GM23338 (cell line): Measurements from ENCODE around the gene CLCNKA. TPM values are rescaled to one million over a fixed set of nuclear protein-coding genes. Genes with fewer than 3 reads are reported as not detected.

ENCODE experiments used
- ATAC-seq: fragments of 200-7000 bp; cut with Tn5 transposase; 3 replicates; pipeline ENCODE4 v1.9.1; 2020
- DNase-seq: peaks from one replicate; pipeline ENCODE4 v3.0.0-alpha.2; 2015; ENCODE audit warnings: low spot score
- H2AFZ ChIP-seq: fragments of 200-600 bp; sonication (generic); 2 replicates; pipeline ENCODE4 v1.8.0; 2016; ENCODE audit warnings: antibody characterized with exemption, mild to moderate bottlenecking, moderate library complexity
- H3F3A ChIP-seq: fragments of 200-600 bp; sonication (generic); replicated peaks from 2 replicates; pipeline ENCODE4 v1.8.0; 2017; ENCODE audit warnings: antibody characterized with exemption, mixed run types, low read depth
- H3K27ac ChIP-seq: fragments of 200-600 bp; sonication (generic); 2 replicates; pipeline ENCODE4 v1.6.1; 2016; ENCODE audit warnings: low read depth
- H3K27me3 ChIP-seq: fragments of 200-600 bp; sonication (generic); 2 replicates; pipeline ENCODE4 v1.8.0; 2016; ENCODE audit warnings: mild to moderate bottlenecking, mixed run types, moderate library complexity; ENCODE audit not compliant: insufficient read depth
- H3K36me3 ChIP-seq: fragments of 200-600 bp; sonication (generic); 2 replicates; pipeline ENCODE4 v1.8.0; 2016; ENCODE audit warnings: mild to moderate bottlenecking; ENCODE audit not compliant: insufficient read depth
- H3K4me1 ChIP-seq: fragments of 200-600 bp; sonication (generic); 2 replicates; pipeline ENCODE4 v1.8.0; 2016; ENCODE audit warnings: mild to moderate bottlenecking, moderate library complexity; ENCODE audit not compliant: insufficient read depth
- H3K4me2 ChIP-seq: fragments of 200-600 bp; sonication (generic); 2 replicates; pipeline ENCODE4 v1.7.1; 2017; ENCODE audit warnings: mixed run types
- H3K4me3 ChIP-seq: fragments of 200-600 bp; sonication (generic); 2 replicates; pipeline ENCODE4 v1.6.1; 2016; ENCODE audit warnings: mixed run types
- H3K79me2 ChIP-seq: fragments of 200-600 bp; sonication (generic); replicated peaks from 2 replicates; pipeline ENCODE4 v1.8.0; 2017; ENCODE audit warnings: mild to moderate bottlenecking; ENCODE audit not compliant: insufficient read depth
- H3K9me2 ChIP-seq: fragments of 200-600 bp; sonication (generic); 2 replicates; pipeline ENCODE4 v1.8.0; 2017; ENCODE audit not compliant: insufficient read depth
- H4K20me1 ChIP-seq: fragments of 200-600 bp; sonication (generic); replicated peaks from 2 replicates; pipeline ENCODE4 v1.8.0; 2017; ENCODE audit warnings: mild to moderate bottlenecking; ENCODE audit not compliant: insufficient read depth
- H3K27ac Mint-ChIP-seq: 2 replicates; pipeline ENCODE4 v1.8.0; 2020; ENCODE audit warnings: inconsistent platforms, mild to moderate bottlenecking, moderate library complexity, mixed read lengths
- H3K27me3 Mint-ChIP-seq: 3 replicates; pipeline ENCODE4 v1.8.0; 2022; ENCODE audit warnings: low read depth, mild to moderate bottlenecking, moderate library complexity, mixed read lengths, inconsistent platforms; ENCODE audit not compliant: insufficient read depth, poor library complexity
- H3K36me3 Mint-ChIP-seq: 3 replicates; pipeline ENCODE4 v1.8.0; 2021; ENCODE audit warnings: low read depth, mild to moderate bottlenecking, inconsistent platforms, moderate library complexity, mixed read lengths
- H3K4me1 Mint-ChIP-seq: 3 replicates; pipeline ENCODE4 v1.8.0; 2020; ENCODE audit warnings: mild to moderate bottlenecking, inconsistent platforms, mixed read lengths
- H3K4me3 Mint-ChIP-seq: 3 replicates; pipeline ENCODE4 v1.8.0; 2021; ENCODE audit warnings: moderate library complexity, mild to moderate bottlenecking, inconsistent platforms, mixed read lengths
- H3K9me3 Mint-ChIP-seq: 3 replicates; pipeline ENCODE4 v1.8.0; 2020; ENCODE audit warnings: moderate library complexity, mild to moderate bottlenecking, inconsistent platforms, mixed read lengths
- CREB1 ChIP-seq: fragments of 250-450 bp; sonication (Bioruptor Pico); IDR thresholded peaks from 2 replicates; pipeline ENCODE4 v1.5.0; 2020; ENCODE audit warnings: low read depth, mild to moderate bottlenecking, moderate library complexity
- CTCF ChIP-seq, 2 experiments: fragments of 200-600 bp in 1 of 2; sonication (generic) in 1 of 2; conservative IDR thresholded peaks; 2 replicates each; pipeline versions ENCODE4 v1.5.1 to v1.6.1; 2016 to 2017; ENCODE audit warnings: antibody characterized with exemption in 2 of 2, low read depth in 2 of 2, mild to moderate bottlenecking in 2 of 2, moderate library complexity in 1 of 2
- ETS1 ChIP-seq: IDR thresholded peaks from 2 replicates; pipeline ENCODE4 v1.6.1; 2016; ENCODE audit warnings: antibody characterized with exemption
- JUNB ChIP-seq: IDR thresholded peaks from one replicate; pipeline ENCODE4 v1.6.1; 2016; ENCODE audit warnings: antibody characterized with exemption; ENCODE audit not compliant: unreplicated experiment
- POLR2AphosphoS5 ChIP-seq: IDR thresholded peaks from 2 replicates; pipeline ENCODE4 v1.6.1; 2016; ENCODE audit warnings: antibody characterized with exemption, low read depth
- REST ChIP-seq: IDR thresholded peaks from one replicate; pipeline ENCODE4 v1.6.1; 2018; ENCODE audit warnings: antibody characterized with exemption; ENCODE audit not compliant: unreplicated experiment
- STAT1 ChIP-seq: IDR thresholded peaks from one replicate; pipeline ENCODE4 v1.6.1; 2016; ENCODE audit warnings: antibody characterized with exemption; ENCODE audit not compliant: unreplicated experiment
- ZNF114 ChIP-seq: fragments of 250-450 bp; sonication (Bioruptor Pico); IDR thresholded peaks from 2 replicates; pipeline ENCODE4 v1.5.0; 2020; ENCODE audit warnings: mild to moderate bottlenecking, moderate library complexity
- ZNF331 ChIP-seq: fragments of 250-450 bp; sonication (Bioruptor Pico); IDR thresholded peaks from 2 replicates; pipeline ENCODE4 v1.5.0; 2020; ENCODE audit warnings: low read depth, mild to moderate bottlenecking, moderate library complexity
- ZNF462 ChIP-seq: fragments of 250-450 bp; sonication (Bioruptor Pico); IDR thresholded peaks from 2 replicates; pipeline ENCODE4 v1.5.0; 2020; ENCODE audit warnings: mild to moderate bottlenecking, moderate library complexity
- polyA plus RNA-seq: library from polyadenylated mRNA; unstranded; fragments of >200 nt; fragmentation: Nextera tagmentation; extraction: Ambion mirVana; gene quantifications from 2 replicates; pipeline ENCODE4 v1.2.1, GENCODE V29; 2016
- total RNA-seq: library from RNA; depleted of rRNA; stranded (reverse); fragments of >200 nt; shearing (Covaris generic); gene quantifications from 2 replicates; pipeline ENCODE4 v1.2.3, GENCODE V29; 2014

The CLCNKA gene
- total and polyA plus RNA-seq, 2 experiments from 2014 or later: 0.59 to 0.76 TPM

GRCh38 chr1:16043950-16044349 is 22.1 kb downstream of the CLCNKA start:
- Histone ChIP-seq H3K27me3 (no peaks in the 10 kb centered on the region), H3K4me2 (no peak overlapping the region), H3K79me2 (no peaks in the 10 kb centered on the region), H3F3A (no peaks in the 10 kb centered on the region), H3K4me3 (no peak overlapping the region), H2AFZ (no peak overlapping the region), H4K20me1 (no peaks in the 10 kb centered on the region), H3K9me2 (no peaks in the 10 kb centered on the region), H3K36me3 (no peaks in the 10 kb centered on the region), H3K27ac (no peak overlapping the region), H3K4me1 (no peaks in the 10 kb centered on the region)
- Mint-ChIP-seq H3K36me3 (no peaks in the 10 kb centered on the region), H3K4me1 (peaks cover 6% of the 10 kb centered on the region; the same call in 2 of the 3 replicates), H3K27ac (no peak overlapping the region), H3K9me3 (no peaks in the 10 kb centered on the region), H3K27me3 (peaks cover 5% of the 10 kb centered on the region), H3K4me3 (no peak overlapping the region)
- ATAC-seq (no peak), DNase-seq (no peak)
- no peak for TF ChIP-seq JUNB

- Mint-ChIP-seq H3K9me3 (no peaks in the 10 kb centered on the region), H3K36me3 (no peaks in the 10 kb centered on the region), H3K4me3 (no peak overlapping the region), H3K27me3 (peaks cover 7% of the 10 kb centered on the region), H3K27ac (no peak overlapping the region), H3K4me1 (peaks cover 16% of the 10 kb centered on the region)
- Histone ChIP-seq H3K4me3 (no peak overlapping the region), H3K4me1 (0 out of 2 replicates have a peak, but pooled peaks cover 5% of the 10 kb centered on the region), H4K20me1 (no peaks in the 10 kb centered on the region), H3F3A (no peaks in the 10 kb centered on the region), H3K27ac (no peak overlapping the region), H3K27me3 (no peaks in the 10 kb centered on the region), H3K9me2 (no peaks in the 10 kb centered on the region), H3K4me2 (no peak overlapping the region), H2AFZ (no peak overlapping the region), H3K79me2 (no peaks in the 10 kb centered on the region), H3K36me3 (no peaks in the 10 kb centered on the region)
- no peak; the same call in 2 of the 3 replicates for ATAC-seq
- no peak for DNase-seq
- TF ChIP-seq ETS1: no peak
- TF ChIP-seq ZNF114 (CRISPR knock-in tag): no peak
- no peak for TF ChIP-seq ZNF331 (CRISPR knock-in tag)
- TF ChIP-seq POLR2AphosphoS5: no peak
- no peak for TF ChIP-seq ZNF462 (CRISPR knock-in tag)
- TF ChIP-seq STAT1: no peak
- no peak for TF ChIP-seq CREB1 (CRISPR knock-in tag)
- no peak for TF ChIP-seq CTCF (conservative IDR thresholded peaks at IDR 0.05; ENCODE audit: low read depth in 2 of 2)
- no peak for TF ChIP-seq REST
These were observed 25.0 kb downstream of the CLCNKA start for GRCh38 chr1:16046842-16047241.
